GM12892 (cell line): ENCODE results near the gene LENG9.

Source experiments
- POLR2A ChIP-seq: IDR thresholded peaks from 2 replicates; pipeline ENCODE4 v1.6.1; 2011; ENCODE audit warnings: low read depth, low read length, control low read depth
- POLR2AphosphoS5 ChIP-seq: IDR thresholded peaks from 2 replicates; pipeline ENCODE4 v1.6.1; 2011; ENCODE audit warnings: low read depth, low read length, control low read depth
- TAF1 ChIP-seq: IDR thresholded peaks from 2 replicates; pipeline ENCODE4 v1.6.1; 2011; ENCODE audit warnings: low read depth, mild to moderate bottlenecking, control low read depth, low read length, borderline replicate concordance

DNA sequence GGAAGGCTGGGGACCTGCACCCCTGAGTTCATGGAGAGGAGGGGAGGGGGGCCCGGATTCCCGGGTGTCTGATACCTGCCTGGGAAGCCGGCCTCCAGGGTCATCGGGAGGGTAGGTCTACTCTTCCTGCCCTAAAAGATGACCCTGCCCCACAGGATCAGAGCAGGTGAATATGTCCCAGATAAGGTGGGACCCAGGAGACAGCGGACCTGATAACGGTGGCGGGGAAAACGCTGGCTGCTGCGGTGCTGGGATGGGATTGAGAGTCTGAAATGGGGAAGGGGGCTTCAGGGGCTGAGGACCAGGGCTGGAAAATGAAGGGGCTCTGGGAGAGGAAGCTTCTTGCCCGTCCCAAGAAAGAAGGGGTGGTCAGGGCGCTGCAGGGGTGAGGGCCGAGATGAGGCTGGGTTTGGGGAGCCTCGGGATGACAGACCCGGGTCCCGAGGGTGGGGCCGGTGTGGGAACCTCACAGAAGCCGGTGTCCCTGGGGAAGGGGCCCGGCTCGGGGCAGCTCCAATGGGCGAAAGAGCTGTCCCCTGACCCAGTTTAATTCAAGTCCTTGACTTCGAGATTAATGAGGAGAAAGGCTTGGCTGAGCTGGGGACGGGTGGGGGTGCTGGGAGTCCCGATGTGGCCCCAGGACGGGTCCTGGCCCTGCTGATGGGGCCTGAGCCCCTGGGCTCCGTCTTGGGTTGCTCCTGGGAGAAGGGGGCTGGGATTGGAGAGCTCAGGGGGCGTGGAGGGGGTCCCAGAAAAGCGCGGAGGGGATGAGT lies 47.5 kb downstream of the LENG9 start:
- TF ChIP-seq POLR2A (no peak), TAF1 (no peak), POLR2AphosphoS5 (no peak)
